Ecto neural progenitor cell (in vitro differentiated cells): Measurements from ENCODE around the gene TAF11L2.
A peak's percentile ranks its signal among the peaks of the same experiment; 100 is the strongest.
"Not testable (repeated sequence)": the region's sequence is repeated elsewhere in the genome, so short reads cannot be mapped to it uniquely, and the experiment has no call there.

ENCODE experiments used
- DNase-seq: peaks from one replicate; pipeline ENCODE4 v3.0.0-alpha.2; 2018; ENCODE audit warnings: low spot score

TAF11L2 gene

GRCh38 chr5:17497931-17498330 is at the start of gene TAF11L2:
TSS of gene TAF11L2 (plus strand) at chr5:17498231.
- DNase-seq = not testable (repeated sequence)

GRCh38 chr5:17448877-17449276 is 49.2 kb upstream of the TAF11L2 start:
- DNase-seq = no peak

- no peak for DNase-seq
These were observed 45.1 kb upstream of the TAF11L2 start for GRCh38 chr5:17452936-17453335.

- DNase-seq = no peak
These were observed 42.1 kb upstream of the TAF11L2 start for GRCh38 chr5:17455942-17456341.

- DNase-seq = no peak
These were observed 36.2 kb upstream of the TAF11L2 start for GRCh38 chr5:17461793-17462192.

GRCh38 chr5:17463653-17464052 is 34.4 kb upstream of the TAF11L2 start:
- peak; percentile 49 for DNase-seq

GRCh38 chr5:17470064-17470463 is 28.0 kb upstream of the TAF11L2 start:
- DNase-seq = no peak

GRCh38 chr5:17475064-17475463 is 23.0 kb upstream of the TAF11L2 start:
- DNase-seq = not testable (repeated sequence)

GRCh38 chr5:17477043-17477442 is 21.0 kb upstream of the TAF11L2 start:
- DNase-seq = no peak

- no peak for DNase-seq
These were observed 20.3 kb upstream of the TAF11L2 start for GRCh38 chr5:17477573-17478265.

GRCh38 chr5:17481378-17481777 is 16.7 kb upstream of the TAF11L2 start:
- no peak for DNase-seq

- no peak for DNase-seq
These were observed 15.2 kb upstream of the TAF11L2 start for GRCh38 chr5:17482790-17483189.

GRCh38 chr5:17486464-17487173 is 11.4 kb upstream of the TAF11L2 start:
- not testable (repeated sequence) for DNase-seq

GRCh38 chr5:17487174-17487512 is 10.9 kb upstream of the TAF11L2 start:
- no peak for DNase-seq

- not testable (repeated sequence) for DNase-seq
These were observed 6.8 kb upstream of the TAF11L2 start for GRCh38 chr5:17491257-17491656.

GRCh38 chr5:17492770-17493169 is 5.3 kb upstream of the TAF11L2 start:
- DNase-seq = no peak

- no peak for DNase-seq
These were observed 585 bp upstream of the TAF11L2 start for GRCh38 chr5:17497446-17497845.

- DNase-seq = no peak
These were observed 13.8 kb downstream of the TAF11L2 start for GRCh38 chr5:17511775-17512325.

- DNase-seq = not testable (repeated sequence)
These were observed 19.5 kb downstream of the TAF11L2 start for GRCh38 chr5:17517526-17517925.

- DNase-seq = not testable (repeated sequence)
These were observed 20.0 kb downstream of the TAF11L2 start, which contains the start of gene TAF11L3 for GRCh38 chr5:17518067-17518466. TSS of gene TAF11L3 (plus strand) at chr5:17518367.

- not testable (repeated sequence) for DNase-seq
These were observed 21.5 kb downstream of the TAF11L2 start for GRCh38 chr5:17519508-17519907.

GRCh38 chr5:17521501-17521900 is 23.5 kb downstream of the TAF11L2 start, which contains the start of gene TAF11L4:
TSS of gene TAF11L4 (plus strand) at chr5:17521801.
- not testable (repeated sequence) for DNase-seq

GRCh38 chr5:17524935-17525334 is 26.9 kb downstream of the TAF11L2 start, which contains the start of gene TAF11L5:
TSS of gene TAF11L5 (plus strand) at chr5:17525235.
- not testable (repeated sequence) for DNase-seq
